ENCODE data around the gene SDHB. TPM values are rescaled to one million over a fixed set of nuclear protein-coding genes. Genes with fewer than 3 reads are reported as not detected.
A peak's percentile ranks its signal among the peaks of the same experiment; 100 is the strongest.

Gene SDHB
- total RNA-seq, 1 donor: 50.4 TPM

- no peak for DNase-seq (ENCODE audit: low read depth in 2 of 3, low spot score in 2 of 3)
Measured at GRCh38 chr1:17014671-17015567, 38.9 kb downstream of the SDHB start.

- DNase-seq (ENCODE audit: low read depth in 2 of 3, low spot score in 2 of 3): peak in 2 of 3 donors; percentile 73 to 88
Measured at GRCh38 chr1:17013491-17014320, 40.1 kb downstream of the SDHB start.

GRCh38 chr1:17012775-17013490 is 40.9 kb downstream of the SDHB start:
- no peak for DNase-seq (ENCODE audit: low read depth in 2 of 3, low spot score in 2 of 3)

- DNase-seq (ENCODE audit: low read depth in 2 of 3, low spot score in 2 of 3): peak; percentile 67 to 71 (median 71)
Measured at GRCh38 chr1:17011439-17012307, 42.2 kb downstream of the SDHB start, which contains the start of gene ATP13A2. ATP13A2 (minus strand) TSS chr1:17011928; CDS start chr1:17011738, 190 bp downstream.

- DNase-seq (ENCODE audit: low read depth in 2 of 3, low spot score in 2 of 3): no peak
Measured at GRCh38 chr1:17011092-17011438, 42.8 kb downstream of the SDHB start.

GRCh38 chr1:17009706-17010105 is 44.1 kb downstream of the SDHB start:
- DNase-seq (ENCODE audit: low read depth in 2 of 3, low spot score in 2 of 3): no peak

- no peak for DNase-seq (ENCODE audit: low read depth in 2 of 3, low spot score in 2 of 3)
Measured at GRCh38 chr1:17008208-17008855, 45.5 kb downstream of the SDHB start.

GRCh38 chr1:17007121-17007520 is 46.7 kb downstream of the SDHB start:
- DNase-seq (ENCODE audit: low read depth in 2 of 3, low spot score in 2 of 3): no peak

- DNase-seq (ENCODE audit: low read depth in 2 of 3, low spot score in 2 of 3): no peak
Measured at GRCh38 chr1:17005365-17005740, 48.5 kb downstream of the SDHB start.

- DNase-seq (ENCODE audit: low read depth in 2 of 3, low spot score in 2 of 3): no peak
Measured at GRCh38 chr1:17004466-17005364, 49.1 kb downstream of the SDHB start.

- no peak for DNase-seq (ENCODE audit: low read depth in 2 of 3, low spot score in 2 of 3)
Measured at GRCh38 chr1:17002524-17002902, 51.3 kb downstream of the SDHB start.

- DNase-seq (ENCODE audit: low read depth in 2 of 3, low spot score in 2 of 3): no peak
Measured at GRCh38 chr1:17001760-17002523, 51.9 kb downstream of the SDHB start.

GRCh38 chr1:16999863-17000262 is 54.0 kb downstream of the SDHB start:
- no peak for DNase-seq (ENCODE audit: low read depth in 2 of 3, low spot score in 2 of 3)

GRCh38 chr1:16998589-16998988 is 55.2 kb downstream of the SDHB start:
- DNase-seq (ENCODE audit: low read depth in 2 of 3, low spot score in 2 of 3): no peak

- no peak for DNase-seq (ENCODE audit: low read depth in 2 of 3, low spot score in 2 of 3)
Measured at GRCh38 chr1:16996845-16997244, 57.0 kb downstream of the SDHB start.

- no peak for DNase-seq (ENCODE audit: low read depth in 2 of 3, low spot score in 2 of 3)
Measured at GRCh38 chr1:16993521-16994038, 60.3 kb downstream of the SDHB start.

GRCh38 chr1:16992675-16993074 is 61.2 kb downstream of the SDHB start:
- DNase-seq (ENCODE audit: low read depth in 2 of 3, low spot score in 2 of 3): no peak

GRCh38 chr1:16992102-16992501 is 61.7 kb downstream of the SDHB start:
- no peak for DNase-seq (ENCODE audit: low read depth in 2 of 3, low spot score in 2 of 3)
